ENCODE results near the gene TANGO2. TPM values are rescaled to one million over a fixed set of nuclear protein-coding genes. Genes with fewer than 3 reads are reported as not detected.
A peak's percentile ranks its signal among the peaks of the same experiment; 100 is the strongest.

TANGO2 gene
- total and polyA plus RNA-seq, 9 of the 15 experiments (the other 6 are each of a cell fraction or from before 2014, with no cell fraction given), result 15.5 to 94.9 (median 70.1) TPM

- TF ChIP-seq THAP12 (CRISPR knock-in tag; IDR thresholded peaks at IDR 0.05), result peak; percentile 78
- TF ChIP-seq HSF4 (CRISPR knock-in tag; IDR thresholded peaks at IDR 0.05; ENCODE audit: borderline replicate concordance), result no peak
- 0 out of 2 replicates have a peak, but pooled peaks have one; percentile 49 for TF ChIP-seq MTF1 (CRISPR knock-in tag; IDR thresholded peaks at IDR 0.05; ENCODE audit: borderline replicate concordance)
- TF ChIP-seq ZNF77 (CRISPR knock-in tag; IDR thresholded peaks at IDR 0.05), result no peak
Observed at GRCh38 chr22:20022231-20022977, 1.5 kb downstream of the TANGO2 start (continued).

- peak overlapping the region; percentile 91 to 94 for H3K9ac ChIP-seq (ENCODE audit: insufficient read depth in 1 of 2, low read depth in 2 of 2, low read length in 2 of 2)
- DNase-seq (ENCODE audit: extremely low read depth in 1 of 4, low spot score in 3 of 4) (no peak), FAIRE-seq (no peak), ATAC-seq (no peak)
- peaks cover 0 to 3% of the 10 kb centered on the region in 2 experiments; a peak in 2 of 5 replicates for H3K27me3 ChIP-seq (ENCODE audit: control insufficient read depth in 2 of 2, insufficient read depth in 2 of 2, low read length in 2 of 2)
- BruUV-seq (replicated peaks), result no TSS peak
- in situ Hi-C loops (cut with MboI), result no loop called here
- no peak overlapping the region for H2AFZ ChIP-seq (ENCODE audit: low read depth, low read length)
- H3K9me1 ChIP-seq (ENCODE audit: control insufficient read depth, insufficient read depth, low read length), result peaks cover 20% of the 10 kb centered on the region
- H3K79me2 ChIP-seq (ENCODE audit: control insufficient read depth, insufficient read depth, low read length), result peaks cover 66% of the 10 kb centered on the region
- no peaks in the 10 kb centered on the region for H3K9me3 ChIP-seq (replicated peaks; ENCODE audit: control insufficient read depth, insufficient read depth, low read depth, low read length)
- intact Hi-C loops (cut with micrococcal nuclease), result loop anchor here (2.0 to 10.0 kb wide), 4 partner anchors 20 to 608 kb away; partner anchors contain the start of genes GNB1L and RTL10
- H3K27ac ChIP-seq (ENCODE audit: extremely low read depth, low read depth, low read length), result peak overlapping the region; percentile 85
- H3K4me3 ChIP-seq, result no peak overlapping the region
- H4K20me1 ChIP-seq (replicated peaks; ENCODE audit: control insufficient read depth, insufficient read depth, low read length), result peaks cover 35% of the 10 kb centered on the region
- ChIA-PET POLR2A (interaction anchor here (0.5 to 7.9 kb wide), 12 partner anchors 10 to 626 kb away, joined by 3 to 120 read pairs (median 3); partner anchors contain the start of gene TRMT2A), CTCF (ENCODE audit: low intra/inter-chr PET ratio) (interaction anchor here (0.8 kb wide), 1 partner anchor 53 kb away, joined by 3 read pairs; no protein-coding TSS in a partner anchor)
- peak overlapping the region; percentile 91 for H3K4me2 ChIP-seq (ENCODE audit: insufficient read depth, low read length)
- peaks cover 60 to 76% of the 10 kb centered on the region in 2 experiments for H3K4me1 ChIP-seq (replicated peaks in 1 of 2; ENCODE audit: control insufficient read depth in 2 of 2, insufficient read depth in 2 of 2, low read length in 2 of 2)
- peaks cover 43% of the 10 kb centered on the region for H3K36me3 ChIP-seq (ENCODE audit: control insufficient read depth, insufficient read depth, low read length)
- 73% methylated on average over 10 of the region's 10 CpGs for WGBS (ENCODE audit: insufficient coverage, low coverage, missing lambda C conversion rate)
- TF ChIP-seq ZNF586 (CRISPR knock-in tag; conservative IDR thresholded peaks at IDR 0.05) (0 out of 2 replicates have a peak, but pooled peaks have one; percentile 48), ZFPM2 (CRISPR knock-in tag; IDR thresholded peaks at IDR 0.05) (no peak), RBBP5 (IDR thresholded peaks at IDR 0.05; ENCODE audit: borderline replicate concordance, insufficient read depth, low read length, poor library complexity, severe bottlenecking) (peak; percentile 14), FOXO4 (CRISPR knock-in tag; IDR thresholded peaks at IDR 0.05) (0 out of 2 replicates have a peak, but pooled peaks have one; percentile 54), THAP12 (CRISPR knock-in tag; IDR thresholded peaks at IDR 0.05) (peak; percentile 9; the same call in 1 of the 2 replicates), KLF13 (tag; IDR thresholded peaks at IDR 0.05; ENCODE audit: borderline replicate concordance, low read depth) (no peak), ZNF311 (CRISPR knock-in tag; IDR thresholded peaks at IDR 0.05) (no peak)
Observed at GRCh38 chr22:20022978-20023613, 2.2 kb downstream of the TANGO2 start.

Measured in K562 (cell line).